ENCODE data around the gene CHN2.

CHN2 gene

DNA sequence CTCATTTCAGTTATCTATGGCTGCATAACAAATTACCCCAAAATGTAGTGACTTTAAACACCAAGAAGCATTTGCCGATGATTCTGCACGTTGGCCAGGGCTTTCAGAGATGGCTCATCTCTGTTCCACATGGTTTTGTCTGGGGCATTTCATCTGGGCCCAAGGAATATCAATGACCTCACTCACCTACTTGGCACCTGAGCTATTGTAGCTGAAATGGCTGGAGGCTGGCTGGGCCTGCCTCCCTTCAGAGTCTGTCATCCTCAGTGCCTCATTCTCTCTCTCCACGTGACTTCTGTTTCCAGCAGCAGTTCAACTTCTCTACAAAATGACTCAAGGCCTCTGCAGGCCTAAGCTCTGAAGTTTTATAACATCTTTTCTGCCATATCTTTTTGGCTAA lies 249.7 kb downstream of the CHN2 start:
- ATAC-seq: no peak

DNA sequence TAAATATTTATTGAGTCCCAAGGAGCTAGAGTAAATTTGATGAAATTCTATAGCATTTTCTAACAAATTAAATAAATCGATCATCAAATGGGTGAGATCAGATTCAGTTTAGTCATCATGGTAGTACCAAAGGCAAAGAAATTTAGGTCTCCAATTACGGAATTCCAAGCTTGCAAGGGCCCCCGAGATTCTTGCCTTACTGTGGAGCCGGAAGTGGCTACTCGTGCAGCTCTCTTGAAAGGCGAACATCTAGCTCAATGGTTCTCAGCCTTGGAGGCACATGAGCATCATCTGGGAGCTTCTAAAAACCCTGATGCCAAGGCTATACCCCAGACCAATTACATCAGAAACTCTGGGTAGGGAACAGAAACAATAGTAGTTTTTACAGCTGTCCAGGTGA lies 251.2 kb downstream of the CHN2 start:
- no peak for ATAC-seq

DNA sequence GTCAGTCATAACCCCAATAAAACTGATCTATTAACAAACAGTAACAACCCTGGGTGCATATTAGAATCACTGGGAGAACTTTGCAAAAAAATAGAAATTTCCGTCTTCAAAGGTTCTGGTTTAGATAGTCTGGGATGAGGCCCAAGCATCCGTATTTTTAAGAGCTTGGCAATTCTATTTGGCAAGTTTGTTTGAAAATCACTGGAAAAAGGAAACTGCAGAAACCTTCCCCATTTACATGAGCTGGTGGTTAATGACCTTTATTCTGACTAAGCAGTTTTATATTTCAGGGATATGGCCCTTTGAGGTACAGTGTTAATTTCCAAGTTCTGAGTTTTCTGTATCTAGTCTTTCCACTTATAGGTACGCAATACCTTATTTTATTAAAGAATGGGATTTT lies 253.3 kb downstream of the CHN2 start:
- no peak for ATAC-seq

DNA sequence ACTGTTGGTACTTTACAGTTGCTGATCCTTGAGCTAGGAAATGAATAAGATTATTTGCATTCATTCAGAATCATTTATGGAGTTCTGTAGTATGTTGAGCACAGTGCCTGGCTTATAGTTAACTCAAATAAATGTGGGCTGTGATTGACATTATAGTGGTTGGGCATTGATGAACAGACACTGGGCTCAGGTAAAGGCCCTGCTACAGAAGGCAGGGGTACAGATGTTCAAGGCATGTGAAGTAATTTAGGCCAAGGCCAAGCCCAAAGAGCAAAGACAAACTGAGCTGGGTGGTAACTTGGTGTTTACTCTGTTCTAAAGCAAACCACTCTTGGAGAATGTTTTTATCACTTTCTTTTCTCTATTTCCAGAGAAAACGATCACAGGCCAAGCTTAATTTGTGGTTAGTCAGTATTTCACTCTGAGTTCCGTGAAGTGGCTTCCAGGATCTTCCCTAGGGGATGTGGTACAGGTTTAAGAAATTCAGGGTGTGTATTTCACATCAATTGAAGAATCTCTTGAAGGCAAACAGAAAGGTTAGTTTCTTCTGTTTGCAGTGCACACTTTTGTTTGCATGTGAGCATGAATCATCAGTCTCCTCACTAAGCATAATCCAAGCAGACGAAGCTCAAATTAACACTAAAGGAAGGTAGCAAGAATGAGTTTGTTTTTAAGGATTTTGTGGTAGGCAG lies 255.1 kb downstream of the CHN2 start:
- ATAC-seq: no peak

DNA sequence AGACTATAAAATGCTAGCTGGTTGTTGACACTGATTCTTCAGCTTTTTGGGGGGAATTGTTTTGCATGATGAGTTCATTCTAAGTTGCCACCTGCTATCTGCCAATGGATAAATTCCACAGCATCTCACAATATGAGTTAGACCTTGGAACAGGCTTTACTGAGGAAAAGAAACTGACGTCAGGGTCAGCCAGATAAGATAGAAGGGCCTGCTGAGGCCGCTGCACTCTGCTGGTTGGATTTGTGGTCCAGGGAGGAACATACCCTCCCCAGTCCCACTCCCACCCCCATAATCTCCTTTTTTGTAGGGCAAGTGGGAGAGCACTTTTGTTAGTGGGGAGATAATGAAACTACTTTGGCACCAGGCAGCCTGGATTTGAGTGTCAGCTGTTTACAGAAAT lies 258.4 kb downstream of the CHN2 start:
- no peak for ATAC-seq

DNA sequence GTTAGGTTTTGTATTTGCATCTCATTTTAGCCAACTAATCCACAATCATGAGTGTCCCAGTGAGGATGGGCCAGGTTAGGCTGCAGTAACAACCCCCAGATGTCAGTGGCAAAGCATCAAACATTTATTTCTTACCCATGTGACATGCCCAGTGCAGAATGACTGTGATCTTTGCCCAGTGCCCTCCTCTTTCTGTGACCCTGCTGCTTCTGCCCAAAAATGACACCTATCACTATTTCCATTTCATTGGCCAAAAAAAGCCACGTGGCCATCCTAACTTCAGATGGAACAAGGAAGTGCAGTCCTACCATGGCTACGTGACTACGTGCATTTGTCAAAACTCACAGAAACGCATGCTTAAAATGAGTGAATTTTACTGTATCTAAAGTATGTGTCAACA lies 259.9 kb downstream of the CHN2 start:
- ATAC-seq: no peak

DNA sequence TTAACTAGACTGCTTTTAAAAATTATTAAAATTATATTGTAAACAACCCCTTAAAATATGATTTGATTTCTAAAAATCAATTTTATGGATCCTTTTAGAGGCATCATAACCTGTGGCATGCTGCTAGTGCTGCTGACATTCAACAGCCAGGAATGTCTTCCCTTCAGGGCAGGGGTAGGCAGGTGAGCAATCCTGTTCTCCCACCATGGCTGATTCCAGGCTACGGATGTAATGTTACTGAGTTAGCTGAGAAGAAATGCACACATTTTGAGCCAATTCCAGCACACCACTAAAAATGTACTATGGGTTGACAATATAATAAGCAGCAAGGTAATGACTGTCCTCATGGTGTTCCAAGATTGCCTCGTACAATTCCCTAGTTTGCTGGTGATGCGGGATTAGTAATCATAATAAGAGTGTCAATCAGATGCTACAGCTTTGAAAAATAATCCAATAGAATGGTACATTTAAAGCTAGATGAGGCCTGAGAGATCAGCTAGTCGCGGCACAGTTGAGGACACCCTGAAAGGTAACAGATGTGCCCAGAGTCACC lies 260.4 kb downstream of the CHN2 start:
- ATAC-seq: no peak

DNA sequence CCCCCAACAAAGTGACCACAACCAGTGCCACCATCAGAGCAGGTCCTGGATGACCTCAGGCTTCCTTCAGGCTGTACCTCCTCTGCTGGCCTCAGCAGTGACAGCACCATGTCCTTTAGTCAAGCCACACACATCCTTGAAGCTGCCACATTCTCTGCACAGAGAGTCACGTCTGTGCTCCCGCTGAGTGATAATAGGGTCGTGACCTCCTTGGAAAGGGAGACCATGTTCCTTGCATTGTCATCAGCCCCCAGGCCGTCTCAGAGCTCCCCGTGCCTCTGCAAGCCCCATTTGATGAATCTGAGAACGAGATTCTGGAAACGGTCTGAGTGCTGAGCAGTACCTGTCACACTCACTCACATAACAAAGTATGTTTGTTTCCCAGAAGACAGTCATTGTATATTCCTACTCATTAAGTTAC lies 262.6 kb downstream of the CHN2 start:
- no peak for ATAC-seq

DNA sequence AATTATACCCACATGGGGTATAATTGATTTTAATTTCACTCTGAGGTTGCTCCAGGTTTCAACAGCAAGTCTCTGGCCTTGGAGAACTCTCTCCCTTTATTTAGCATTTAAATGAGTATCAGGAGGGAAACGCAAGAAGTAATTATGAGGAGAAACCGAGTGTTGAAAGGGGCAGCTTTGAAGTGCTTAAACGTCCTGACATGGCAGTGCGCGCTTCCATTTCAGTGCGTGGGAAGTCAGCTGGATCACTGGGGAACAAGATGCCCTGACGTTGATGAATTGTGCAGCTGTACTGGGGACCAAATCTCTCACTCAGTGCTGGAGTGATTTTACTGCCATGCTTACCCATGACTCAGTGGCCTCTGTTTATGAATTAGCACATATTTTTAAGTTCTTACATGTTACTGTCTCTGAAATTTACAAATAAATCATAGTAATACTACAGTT lies 263.0 kb downstream of the CHN2 start:
- ATAC-seq: no peak

DNA sequence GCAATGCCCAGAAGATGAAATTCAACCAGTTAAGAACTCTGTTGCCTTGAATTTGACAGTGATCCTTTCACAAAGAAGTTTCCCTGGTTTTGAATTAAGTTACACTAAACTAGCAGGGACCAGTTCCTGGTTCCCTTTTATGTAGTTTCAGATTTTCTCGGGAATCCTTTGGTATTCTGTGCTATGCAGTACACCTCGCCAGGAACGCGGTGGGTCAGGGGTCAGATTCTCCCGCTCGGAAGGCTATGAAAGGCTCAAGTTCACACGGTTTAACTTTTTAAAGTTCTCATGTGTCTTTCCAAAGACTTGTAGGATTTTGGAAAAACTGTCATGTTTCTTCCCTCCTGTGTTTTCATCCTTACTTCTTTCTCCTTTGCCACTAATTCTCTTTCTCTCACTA lies 264.4 kb downstream of the CHN2 start:
- ATAC-seq: no peak

DNA sequence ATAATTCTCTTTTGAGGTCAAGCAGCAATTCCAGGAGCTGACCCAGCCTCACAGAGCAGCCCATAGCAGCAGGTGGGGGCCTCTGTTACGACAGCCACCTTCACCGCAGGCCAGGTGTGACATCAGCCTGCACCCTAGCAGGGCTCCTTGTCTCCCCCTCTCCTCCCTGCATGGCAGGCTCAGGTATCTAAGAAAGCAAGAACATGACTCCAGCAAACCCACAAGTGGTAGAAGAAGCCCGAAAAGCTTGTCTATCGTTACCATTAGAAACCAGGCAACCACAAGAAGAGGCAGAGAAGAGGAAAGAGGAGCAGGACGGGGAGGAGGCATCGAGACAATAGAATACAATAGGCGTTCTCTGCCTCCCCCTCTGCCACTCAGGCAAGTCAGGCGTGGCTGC lies 265.0 kb downstream of the CHN2 start:
- no peak for ATAC-seq

DNA sequence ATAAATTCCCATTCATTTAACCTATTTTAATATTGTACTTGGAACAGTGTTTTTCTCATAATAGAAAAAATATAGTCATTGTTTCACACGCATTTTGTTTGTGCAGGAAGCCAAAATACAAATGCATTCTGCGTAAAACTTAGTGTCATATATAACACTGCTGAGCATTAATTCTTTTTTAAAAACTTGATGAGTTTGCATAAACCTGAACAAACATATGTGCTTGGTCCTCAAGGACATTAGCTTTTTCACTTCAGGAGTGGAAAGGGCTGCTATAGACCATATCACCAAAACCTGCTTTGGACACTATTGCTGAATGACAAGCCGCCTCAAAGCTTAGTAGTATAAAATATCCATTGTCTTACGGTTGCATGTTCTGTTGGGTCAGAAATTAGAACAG lies 267.4 kb downstream of the CHN2 start:
- no peak for ATAC-seq

DNA sequence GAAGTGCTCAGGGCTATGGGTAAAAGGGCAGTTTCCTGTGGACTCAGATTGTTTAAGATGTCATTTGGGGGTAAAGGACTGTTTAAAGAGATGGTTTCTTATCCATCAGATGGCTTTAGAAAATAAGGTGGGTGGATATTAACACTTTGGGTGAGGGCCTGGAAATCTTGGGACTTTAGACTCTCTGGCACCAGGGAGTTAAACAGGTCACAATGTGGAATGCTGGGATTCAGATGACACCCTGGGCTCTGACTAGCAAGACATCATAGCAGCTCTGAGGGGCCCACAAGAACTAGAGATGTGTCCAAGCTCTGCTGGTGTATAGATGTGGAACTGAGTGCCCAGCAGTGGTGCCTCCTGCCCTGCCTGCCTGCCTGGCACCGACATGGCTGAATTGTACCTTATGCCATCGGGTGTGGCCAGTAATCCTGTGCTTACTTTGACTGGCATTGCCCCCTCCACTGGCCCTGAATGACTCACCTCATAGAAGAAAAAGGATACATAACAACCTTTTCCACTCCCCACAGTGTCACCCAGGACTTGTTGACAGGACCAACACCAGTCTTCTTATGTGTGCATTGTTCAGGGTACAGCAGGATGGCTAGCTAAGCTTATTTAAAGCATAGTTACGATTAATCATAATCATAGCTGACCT lies 269.1 kb downstream of the CHN2 start:
- ATAC-seq: no peak

DNA sequence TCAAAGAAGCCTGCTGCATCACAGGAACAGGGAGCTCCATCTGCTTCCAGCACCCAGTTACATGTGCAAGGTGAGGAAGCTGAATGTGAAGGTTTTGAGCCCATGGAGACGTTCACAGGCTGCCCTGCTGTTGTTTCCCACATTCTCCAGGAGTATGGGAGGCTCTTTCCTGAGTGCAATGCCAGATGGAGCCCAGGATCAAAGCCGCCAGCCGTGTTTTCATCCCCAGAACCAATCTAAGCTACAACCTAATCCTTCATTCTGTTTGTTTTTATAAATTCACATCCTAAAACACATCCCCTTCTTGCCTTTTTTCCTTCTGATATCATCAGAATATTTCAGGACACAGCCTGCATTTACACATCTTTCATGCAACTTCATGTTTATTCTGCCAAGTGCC lies 270.2 kb downstream of the CHN2 start:
- ATAC-seq: no peak

DNA sequence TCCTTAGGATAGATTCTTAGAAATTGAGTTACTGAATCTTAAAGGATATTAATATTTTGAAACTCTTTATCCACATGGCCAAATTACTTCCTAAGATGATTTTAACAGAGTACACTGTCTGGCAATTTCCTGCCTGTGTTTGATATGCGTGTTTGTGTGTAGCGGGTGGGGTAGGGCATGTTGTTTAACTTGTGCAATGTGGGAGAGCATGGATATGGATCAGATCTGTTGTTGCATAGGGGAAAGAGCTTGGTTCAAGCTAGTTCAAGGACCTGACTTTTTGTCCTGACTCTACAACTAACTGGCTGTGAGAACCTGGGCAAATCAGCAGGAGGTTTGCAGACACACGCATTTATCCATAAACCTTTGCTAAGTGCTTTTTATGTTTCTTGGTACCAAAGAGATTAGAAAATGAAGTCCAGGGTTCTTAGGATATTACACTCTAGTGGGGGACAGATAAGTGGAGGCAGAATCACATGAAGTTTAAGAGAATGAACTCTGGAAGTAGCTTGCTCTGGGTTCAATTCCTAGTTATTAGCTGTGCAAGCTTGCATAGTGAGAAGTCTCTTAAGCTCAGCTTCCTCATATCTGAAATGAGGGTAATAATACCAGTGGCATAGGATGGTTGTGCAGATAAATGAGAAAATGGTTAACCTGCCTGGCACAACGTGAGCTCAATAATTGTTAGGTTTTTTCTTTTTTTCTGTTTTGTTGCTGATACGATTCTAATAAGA lies 272.8 kb downstream of the CHN2 start:
- ATAC-seq: no peak

DNA sequence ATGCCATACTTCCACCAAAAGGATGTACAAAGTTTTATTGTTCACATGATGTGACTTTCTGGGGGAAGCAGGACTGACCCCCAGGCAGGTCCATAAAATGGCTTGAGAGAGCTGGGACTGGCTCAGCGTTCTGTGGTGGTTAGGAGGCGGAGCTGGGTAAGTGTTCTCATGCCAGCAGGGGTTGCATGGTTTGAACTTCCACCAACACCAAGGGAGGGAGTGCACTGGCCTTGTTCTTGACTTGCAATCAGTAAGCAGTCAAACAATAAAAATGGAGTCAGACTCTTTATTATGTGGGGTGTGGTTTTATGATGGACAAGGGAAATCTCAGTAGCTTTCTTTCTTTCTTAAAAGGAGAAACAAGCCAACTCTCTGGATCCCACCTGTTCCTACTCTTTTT lies 273.6 kb downstream of the CHN2 start:
- no peak for ATAC-seq

DNA sequence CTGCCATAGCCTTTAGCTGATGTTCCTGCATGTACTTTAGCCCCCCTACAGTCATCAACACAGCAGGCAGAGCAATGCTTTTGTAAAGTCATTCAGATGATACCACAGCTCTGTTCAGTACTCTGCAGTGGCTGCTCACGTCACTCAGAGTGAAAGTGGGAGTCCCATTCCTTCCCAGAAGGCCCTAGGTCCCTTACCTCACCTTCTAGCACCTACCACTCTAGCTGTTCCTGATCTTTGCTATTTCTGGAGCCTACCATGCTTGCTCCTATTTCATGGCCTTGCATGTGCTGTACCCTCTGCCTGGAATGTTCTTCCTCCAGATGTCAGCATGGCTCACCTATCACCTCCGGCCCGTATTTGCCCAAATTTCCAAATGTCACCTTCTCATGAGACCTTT lies 274.7 kb downstream of the CHN2 start:
- no peak for ATAC-seq

DNA sequence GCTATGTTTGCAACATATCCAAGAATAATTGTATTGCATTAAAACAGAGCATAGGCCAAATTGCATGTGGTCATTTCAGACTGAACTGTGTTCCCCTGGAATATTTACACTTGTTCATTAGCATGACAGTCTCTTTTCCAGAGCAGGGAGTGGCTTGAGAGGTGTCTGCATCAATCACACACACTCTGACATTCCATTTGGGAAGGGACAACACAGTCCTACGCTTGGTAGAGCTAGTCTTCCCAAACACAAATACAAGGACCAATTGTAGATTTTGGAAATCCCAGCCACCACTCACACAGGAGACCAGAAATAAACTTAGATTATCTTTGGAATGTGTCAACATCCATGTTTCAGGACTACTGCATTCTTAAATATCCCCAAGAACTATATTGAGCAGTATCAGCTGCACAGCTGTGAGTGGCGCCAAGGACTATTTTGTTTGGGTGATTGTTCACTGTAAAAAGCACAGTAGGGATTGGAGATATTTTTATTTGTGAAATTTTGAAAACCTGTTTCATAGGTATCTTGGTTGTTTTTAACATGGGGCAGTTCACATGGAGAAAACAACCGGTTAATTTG lies 275.5 kb downstream of the CHN2 start:
- ATAC-seq: no peak

DNA sequence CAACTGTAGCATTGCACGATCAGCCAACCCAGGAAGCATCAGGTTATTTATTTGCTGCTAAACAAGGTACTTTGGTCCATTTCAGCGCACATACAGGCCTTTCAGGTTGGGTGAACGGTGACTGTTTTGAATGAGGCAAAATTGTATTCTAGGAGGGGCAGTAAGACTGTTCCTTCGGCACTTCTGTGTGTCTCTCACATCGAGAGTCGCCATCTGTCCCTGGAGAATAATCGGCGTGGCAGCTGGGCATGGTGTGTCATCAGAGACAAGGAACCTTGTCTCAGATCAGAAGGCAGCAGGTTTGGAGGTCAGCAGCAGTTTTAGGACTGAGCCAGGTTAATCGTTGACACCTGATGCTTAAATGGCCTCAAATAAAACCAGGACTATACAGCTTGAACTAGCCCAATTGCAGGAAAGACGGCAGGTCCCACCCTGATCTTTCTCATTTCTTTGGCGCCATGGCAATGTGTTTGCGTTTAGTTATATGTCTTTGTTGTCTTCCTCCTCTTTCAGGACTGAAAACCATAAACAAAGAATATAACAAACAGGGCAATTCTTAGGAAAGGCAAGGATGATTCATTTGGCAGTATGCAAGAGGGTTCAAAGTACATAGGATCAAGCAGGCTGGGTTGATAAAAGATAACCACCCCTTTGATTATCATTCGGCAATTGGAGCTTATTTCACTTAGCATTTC lies 277.0 kb downstream of the CHN2 start:
- ATAC-seq: no peak

DNA sequence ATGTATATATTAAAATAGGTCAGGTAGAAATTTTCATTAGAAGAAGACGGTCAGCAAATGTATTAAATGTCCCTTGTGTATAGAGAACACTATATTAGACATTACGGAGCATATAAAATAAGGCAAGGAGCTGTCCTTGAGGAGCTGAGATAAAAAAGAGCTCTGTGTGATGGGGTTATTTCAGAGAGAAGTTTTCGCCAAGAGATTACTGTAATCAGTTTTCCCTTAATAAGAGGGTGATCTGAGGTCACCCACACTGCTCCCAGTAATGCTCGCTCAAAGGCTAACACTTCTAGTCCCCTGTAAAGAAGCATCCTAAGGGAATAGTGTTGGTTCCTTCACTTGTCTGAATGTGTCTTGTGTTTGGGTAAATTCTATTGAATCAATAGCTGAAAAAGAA lies 282.3 kb downstream of the CHN2 start:
- ATAC-seq: no peak

DNA sequence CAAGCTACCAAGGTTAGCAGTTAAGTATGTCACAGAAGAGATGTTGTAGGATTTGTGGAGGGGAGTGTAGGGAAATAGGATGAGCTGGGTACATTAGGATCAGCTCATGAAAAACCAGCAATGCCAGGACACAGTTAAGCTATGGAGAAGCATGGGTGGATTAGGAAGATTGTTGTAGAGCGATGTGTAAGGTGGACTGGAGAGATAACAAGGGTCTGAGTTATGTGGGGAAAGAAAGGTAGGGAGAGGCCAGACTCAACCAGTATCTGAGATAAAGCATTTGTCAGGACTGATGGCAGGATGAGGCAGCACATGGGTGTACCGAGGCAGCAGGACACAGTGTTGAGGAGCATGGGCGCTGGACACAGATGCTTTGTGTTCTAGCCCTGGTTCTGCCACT lies 283.7 kb downstream of the CHN2 start:
- peak in 1 of 2 donors; percentile 15 for ATAC-seq

DNA sequence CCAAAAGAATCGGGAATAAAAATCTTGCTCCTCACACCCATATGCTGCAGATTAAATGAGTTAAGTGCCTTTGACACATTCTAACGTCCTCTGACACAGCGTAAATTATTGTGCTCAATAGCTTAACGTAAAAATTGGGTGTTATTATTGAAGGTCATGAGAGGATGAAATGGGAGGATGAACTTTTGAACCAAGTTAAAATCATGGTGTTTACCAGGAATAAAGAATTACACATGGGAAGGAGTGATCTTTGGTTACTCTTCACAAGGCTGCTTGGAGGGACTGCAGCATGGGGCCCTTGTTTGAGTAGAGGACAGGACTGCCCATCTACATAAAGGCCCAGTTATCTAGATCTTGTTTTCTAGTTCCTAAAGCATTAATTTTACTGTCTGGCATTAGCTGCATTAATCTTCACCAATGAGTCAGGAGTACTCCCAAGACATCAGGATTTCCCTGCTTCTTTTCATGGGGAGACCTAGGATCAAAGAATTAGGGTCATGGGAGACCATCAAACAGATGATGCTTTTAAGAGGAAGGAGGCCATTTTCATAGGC lies 284.2 kb downstream of the CHN2 start:
- ATAC-seq: no peak

Measured in activated CD4-positive, CD25-positive, alpha-beta regulatory T cell treated with anti-CD3 and anti-CD28 coated beads, Interleukin-2, amount 50 U/mL, for 24 hours (primary cell).